ENCODE results near the gene KCTD13. TPM values are rescaled to one million over a fixed set of nuclear protein-coding genes. Genes with fewer than 3 reads are reported as not detected.
"Not testable (repeated sequence)": the region's sequence is repeated elsewhere in the genome, so short reads cannot be mapped to it uniquely, and the experiment has no call there.

Gene KCTD13
- total RNA-seq, 2 donors from 2014 or later = 17.7 to 28.8 TPM

DNA sequence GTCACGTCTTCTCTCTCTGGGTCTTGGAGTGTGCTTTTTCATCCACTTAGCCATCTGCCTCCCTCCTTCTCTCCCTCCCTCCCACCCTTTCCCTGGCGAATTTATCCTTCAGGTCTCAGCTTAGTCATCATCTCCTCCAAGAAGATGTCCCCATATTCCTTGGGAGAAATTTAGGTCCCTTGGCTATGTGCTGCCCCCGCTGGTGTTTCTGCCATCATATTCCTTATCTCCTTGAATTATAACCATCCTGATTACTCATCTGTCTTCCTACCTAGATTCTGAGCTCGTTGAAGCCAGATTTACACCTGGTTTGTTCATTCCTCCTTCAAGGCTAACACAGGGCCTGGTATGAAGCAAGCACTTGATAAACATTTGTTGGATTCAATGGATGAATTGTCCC lies 31.7 kb downstream of the KCTD13 start:
- intact Hi-C loops (cut with DNase I) = no loop called here
- Histone ChIP-seq H3K27ac (no peak overlapping the region), H3K9ac (ENCODE audit: low read depth in 2 of 2, low read length in 2 of 2) (no peak overlapping the region), H3K9me3 (no peaks in the 10 kb centered on the region), H3K4me3 (no peak overlapping the region), H3K36me3 (no peaks in the 10 kb centered on the region), H3K4me1 (no peaks in the 10 kb centered on the region), H3K27me3 (no peaks in the 10 kb centered on the region)
- TF ChIP-seq, protein P1, sequence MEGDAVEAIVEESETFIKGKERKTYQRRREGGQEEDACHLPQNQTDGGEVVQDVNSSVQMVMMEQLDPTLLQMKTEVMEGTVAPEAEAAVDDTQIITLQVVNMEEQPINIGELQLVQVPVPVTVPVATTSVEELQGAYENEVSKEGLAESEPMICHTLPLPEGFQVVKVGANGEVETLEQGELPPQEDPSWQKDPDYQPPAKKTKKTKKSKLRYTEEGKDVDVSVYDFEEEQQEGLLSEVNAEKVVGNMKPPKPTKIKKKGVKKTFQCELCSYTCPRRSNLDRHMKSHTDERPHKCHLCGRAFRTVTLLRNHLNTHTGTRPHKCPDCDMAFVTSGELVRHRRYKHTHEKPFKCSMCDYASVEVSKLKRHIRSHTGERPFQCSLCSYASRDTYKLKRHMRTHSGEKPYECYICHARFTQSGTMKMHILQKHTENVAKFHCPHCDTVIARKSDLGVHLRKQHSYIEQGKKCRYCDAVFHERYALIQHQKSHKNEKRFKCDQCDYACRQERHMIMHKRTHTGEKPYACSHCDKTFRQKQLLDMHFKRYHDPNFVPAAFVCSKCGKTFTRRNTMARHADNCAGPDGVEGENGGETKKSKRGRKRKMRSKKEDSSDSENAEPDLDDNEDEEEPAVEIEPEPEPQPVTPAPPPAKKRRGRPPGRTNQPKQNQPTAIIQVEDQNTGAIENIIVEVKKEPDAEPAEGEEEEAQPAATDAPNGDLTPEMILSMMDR (IDR thresholded peaks at IDR 0.05) = no peak
- DNase-seq = no peak

DNA sequence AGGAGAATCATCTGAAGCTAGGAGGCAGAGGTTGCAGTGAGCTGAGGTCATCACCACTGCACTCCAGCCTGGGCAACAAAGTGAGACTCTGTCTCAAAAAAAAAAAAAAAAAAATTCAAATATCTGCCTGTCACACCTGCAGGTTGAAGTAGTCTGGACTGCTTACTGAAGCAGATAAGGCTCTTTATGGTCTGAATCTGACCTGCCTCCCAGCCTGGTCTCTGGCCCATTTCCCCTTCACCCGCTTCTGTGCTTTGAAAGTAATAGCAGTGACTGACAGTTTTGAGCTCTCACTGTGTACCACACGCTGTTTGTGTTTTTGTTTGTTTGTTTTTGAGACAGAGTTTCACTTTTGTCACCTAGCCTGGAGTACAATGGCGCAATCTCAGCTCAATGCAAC lies 32.5 kb downstream of the KCTD13 start:
- TF ChIP-seq, protein P1 (IDR thresholded peaks at IDR 0.05) = no peak
- intact Hi-C loops (cut with DNase I) = no loop called here
- no peaks in the 10 kb centered on the region for H3K36me3 ChIP-seq

GRCh38 chr16:29892458-29892813 lies 33.6 kb downstream of the KCTD13 start:
- TF ChIP-seq, protein P1 (IDR thresholded peaks at IDR 0.05) = no peak
- Histone ChIP-seq H3K4me1 (no peaks in the 10 kb centered on the region), H3K36me3 (no peaks in the 10 kb centered on the region), H3K9ac (ENCODE audit: low read depth in 2 of 2, low read length in 2 of 2) (no peak overlapping the region), H3K9me3 (no peaks in the 10 kb centered on the region), H3K4me3 (no peak overlapping the region), H3K27me3 (no peaks in the 10 kb centered on the region), H3K27ac (no peak overlapping the region)
- DNase-seq = no peak
- intact Hi-C loops (cut with DNase I) = no loop called here

More for the DNA sequence above, 32.5 kb downstream of the KCTD13 start:
- H3K27ac ChIP-seq = no peak overlapping the region
- no peak overlapping the region for H3K9ac ChIP-seq (ENCODE audit: low read depth in 2 of 2, low read length in 2 of 2)
- DNase-seq = no peak
- H3K4me3 ChIP-seq = no peak overlapping the region
- no peaks in the 10 kb centered on the region for H3K27me3 ChIP-seq
- no peaks in the 10 kb centered on the region for H3K4me1 ChIP-seq
- H3K9me3 ChIP-seq = no peaks in the 10 kb centered on the region

DNA sequence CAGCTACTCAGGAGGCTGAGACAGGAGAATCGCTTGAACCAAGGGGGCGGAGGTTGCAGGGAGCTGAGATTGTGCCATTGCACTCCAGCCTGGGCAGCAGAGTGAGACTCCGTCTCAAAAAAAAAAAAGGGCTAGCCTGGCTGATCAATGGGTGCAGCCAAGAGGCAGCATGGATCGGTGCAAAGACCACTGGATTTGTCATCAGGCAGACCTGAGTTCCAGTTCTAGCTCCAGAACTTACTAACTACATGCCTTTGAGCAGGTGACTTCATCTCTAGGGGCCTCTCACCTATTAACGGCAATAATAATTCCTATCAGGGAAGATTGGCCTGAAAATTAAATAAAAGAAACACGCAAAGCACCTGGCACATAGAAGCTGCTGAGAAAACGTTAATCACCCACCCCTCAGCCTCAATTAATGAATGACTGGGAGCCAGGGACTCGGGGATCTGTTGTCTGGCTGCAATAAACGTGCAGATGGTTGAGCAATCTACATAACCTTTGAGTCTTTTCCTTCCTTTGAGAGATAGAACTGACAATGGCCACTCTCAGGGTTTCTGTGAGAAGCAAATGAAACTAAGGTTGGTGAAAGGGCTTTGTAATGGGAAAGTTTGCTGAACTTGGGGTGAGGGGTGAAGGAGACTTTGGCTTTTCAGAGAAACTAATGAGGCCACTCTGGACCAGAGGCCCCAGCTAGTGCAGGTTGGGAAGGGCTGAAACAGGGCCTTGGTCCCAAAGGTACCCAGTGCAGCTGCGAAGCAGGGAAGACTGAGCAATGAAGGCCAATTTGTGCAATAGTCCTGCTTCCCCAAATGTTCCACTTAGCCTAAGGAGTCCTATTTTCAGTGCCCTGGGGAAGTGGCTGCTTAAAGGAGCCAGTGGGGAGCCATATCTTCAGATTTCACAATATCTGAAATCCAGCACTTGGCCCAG lies 34.2 kb downstream of the KCTD13 start:
- DNase-seq = no peak
- TF ChIP-seq, protein P1 (IDR thresholded peaks at IDR 0.05) = no peak

DNA sequence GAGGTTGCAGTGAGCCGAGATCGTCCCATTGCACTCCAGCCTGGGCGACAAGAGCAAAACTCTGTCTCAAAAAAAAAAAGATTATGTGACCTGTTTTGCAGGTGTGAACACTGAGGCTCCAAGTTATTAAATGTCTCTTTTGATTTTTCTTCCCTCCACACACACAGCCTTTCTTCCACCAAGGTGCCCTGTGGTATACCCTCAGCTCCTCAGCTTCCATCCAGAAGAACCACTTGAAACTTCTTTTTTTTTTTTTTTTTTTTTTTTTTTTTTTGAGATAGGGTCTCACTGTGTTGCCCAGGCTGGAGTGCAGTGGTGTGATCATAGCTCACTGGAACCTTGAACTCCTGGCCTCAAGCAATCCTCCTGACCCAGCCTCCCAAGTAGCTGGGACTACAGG lies 36.7 kb downstream of the KCTD13 start:
- H3K4me1 ChIP-seq; DNase-seq; H3K9ac ChIP-seq (ENCODE audit: low read depth in 2 of 2, low read length in 2 of 2); H3K27me3 ChIP-seq; H3K27ac ChIP-seq; H3K4me3 ChIP-seq; intact Hi-C loops (cut with DNase I); H3K9me3 ChIP-seq; H3K36me3 ChIP-seq: not testable (repeated sequence)

More for the DNA sequence above, 34.2 kb downstream of the KCTD13 start:
- Histone ChIP-seq H3K27me3 (no peaks in the 10 kb centered on the region), H3K4me3 (no peak overlapping the region), H3K4me1 (no peaks in the 10 kb centered on the region), H3K9ac (ENCODE audit: low read depth in 2 of 2, low read length in 2 of 2) (no peak overlapping the region), H3K27ac (no peak overlapping the region), H3K36me3 (no peaks in the 10 kb centered on the region), H3K9me3 (no peaks in the 10 kb centered on the region)
- intact Hi-C loops (cut with DNase I) = no loop called here

DNA sequence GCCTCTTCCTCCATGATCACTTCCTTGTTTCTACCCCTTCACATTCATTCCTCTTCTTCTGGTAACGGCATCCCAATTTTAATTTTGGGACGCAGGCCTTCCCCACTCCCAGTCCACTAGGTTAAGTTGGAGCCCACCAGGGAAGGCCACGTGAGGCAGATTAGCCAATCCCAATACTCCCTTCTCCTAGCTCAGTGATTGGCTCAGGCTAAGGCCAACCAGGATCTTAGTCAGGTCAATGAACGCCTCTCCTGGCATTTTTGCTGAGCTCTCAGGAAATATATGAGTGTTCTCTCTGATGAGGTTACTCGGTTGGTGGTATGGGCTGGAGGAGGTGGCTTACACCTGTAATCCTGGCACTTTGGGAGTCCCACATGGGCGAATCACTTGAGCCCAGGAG lies 42.0 kb downstream of the KCTD13 start:
- no peak for DNase-seq
- H3K9me3 ChIP-seq = no peaks in the 10 kb centered on the region
- no peak overlapping the region for H3K4me3 ChIP-seq
- intact Hi-C loops (cut with DNase I) = no loop called here
- no peaks in the 10 kb centered on the region for H3K27me3 ChIP-seq
- H3K9ac ChIP-seq (ENCODE audit: low read depth in 2 of 2, low read length in 2 of 2) = no peak overlapping the region
- TF ChIP-seq, protein P1 (IDR thresholded peaks at IDR 0.05) = no peak
- H3K4me1 ChIP-seq = no peaks in the 10 kb centered on the region
- no peaks in the 10 kb centered on the region for H3K36me3 ChIP-seq
- no peak overlapping the region for H3K27ac ChIP-seq

Measured in colonic mucosa (tissue), 4 donors.